Measurements from ENCODE around the gene PLA2G4B. TPM values are rescaled to one million over a fixed set of nuclear protein-coding genes. Genes with fewer than 3 reads are reported as not detected.
A peak's percentile ranks its signal among the peaks of the same experiment; 100 is the strongest.
"Not testable (repeated sequence)": the region's sequence is repeated elsewhere in the genome, so short reads cannot be mapped to it uniquely, and the experiment has no call there.

The PLA2G4B gene
- total RNA-seq, 1 donor from 2014 or later = 4.3 TPM

GRCh38 chr15:41825572-41826535 is 12.8 kb upstream of the PLA2G4B start:
- no peak for DNase-seq (ENCODE audit: low spot score)

- no peak for DNase-seq (ENCODE audit: low spot score)
Observed at GRCh38 chr15:41827290-41827879, 11.3 kb upstream of the PLA2G4B start.

GRCh38 chr15:41827880-41828806 is 10.5 kb upstream of the PLA2G4B start, which contains the start of gene JMJD7:
Gene JMJD7, plus strand, starts transcription at chr15:41828092. Its CDS starts 33 bp downstream, at chr15:41828125.
- peak; percentile 98 for DNase-seq (ENCODE audit: low spot score)

GRCh38 chr15:41828807-41829141 is 9.9 kb upstream of the PLA2G4B start:
- DNase-seq (ENCODE audit: low spot score) = no peak

GRCh38 chr15:41829959-41830646 is 8.5 kb upstream of the PLA2G4B start:
- DNase-seq (ENCODE audit: low spot score) = no peak

- DNase-seq (ENCODE audit: low spot score) = not testable (repeated sequence)
Observed at GRCh38 chr15:41831291-41831690, 7.4 kb upstream of the PLA2G4B start.

- DNase-seq (ENCODE audit: low spot score) = no peak
Observed at GRCh38 chr15:41832208-41832607, 6.4 kb upstream of the PLA2G4B start.

GRCh38 chr15:41832875-41833274 is 5.8 kb upstream of the PLA2G4B start:
- DNase-seq (ENCODE audit: low spot score) = no peak

GRCh38 chr15:41834096-41834495 is 4.6 kb upstream of the PLA2G4B start:
- no peak for DNase-seq (ENCODE audit: low spot score)

- no peak for DNase-seq (ENCODE audit: low spot score)
Observed at GRCh38 chr15:41836073-41836472, 2.6 kb upstream of the PLA2G4B start.

GRCh38 chr15:41836713-41837454 is 1.8 kb upstream of the PLA2G4B start:
- no peak for DNase-seq (ENCODE audit: low spot score)

- DNase-seq (ENCODE audit: low spot score) = no peak
Observed at GRCh38 chr15:41839781-41840491, 1.3 kb downstream of the PLA2G4B start.

GRCh38 chr15:41840673-41841072 is 2.0 kb downstream of the PLA2G4B start:
- DNase-seq (ENCODE audit: low spot score) = no peak

GRCh38 chr15:41841131-41841530 is 2.5 kb downstream of the PLA2G4B start:
- no peak for DNase-seq (ENCODE audit: low spot score)

- DNase-seq (ENCODE audit: low spot score) = no peak
Observed at GRCh38 chr15:41842229-41842628, 3.6 kb downstream of the PLA2G4B start.

GRCh38 chr15:41843571-41843970 is 4.9 kb downstream of the PLA2G4B start:
- no peak for DNase-seq (ENCODE audit: low spot score)

GRCh38 chr15:41844814-41845213 is 6.2 kb downstream of the PLA2G4B start:
- no peak for DNase-seq (ENCODE audit: low spot score)

GRCh38 chr15:41847206-41847605 is 8.6 kb downstream of the PLA2G4B start:
- DNase-seq (ENCODE audit: low spot score) = no peak

GRCh38 chr15:41847981-41848380 is 9.3 kb downstream of the PLA2G4B start:
- no peak for DNase-seq (ENCODE audit: low spot score)
